Common myeloid progenitor, CD34-positive (primary cell): ENCODE results near the gene PAPLN.

Experiments
- CTCF ChIA-PET: fragments of 350-600 bp; sonication (Branson Sonifier 250); formaldehyde crosslinking; loops from one replicate; lab custom pipeline; 2021; ENCODE audit warnings: antibody characterized with exemption; lab: Charles Lee
- POLR2A ChIA-PET: fragments of 350-600 bp; sonication (Branson Sonifier 250); formaldehyde crosslinking; loops from one replicate; lab custom pipeline; 2021; ENCODE audit warnings: antibody characterized with exemption; lab: Charles Lee
- DNase-seq, 3 donors: peaks; one replicate each; pipeline versions ENCODE4 v3.0.0 to v3.0.0-alpha.2; 2013
- H3K27ac ChIP-seq, 2 experiments: 1 replicate in 1 of 2; 2 replicates in 1 of 2; pipeline ENCODE4 v1.7.0; 2013; ENCODE audit warnings: inconsistent platforms in 2 of 2, low read length in 2 of 2, mild to moderate bottlenecking in 2 of 2, low read depth in 1 of 2, moderate library complexity in 1 of 2; ENCODE audit not compliant: severe bottlenecking in 2 of 2, insufficient read depth in 1 of 2, poor library complexity in 1 of 2
- H3K27me3 ChIP-seq, 5 experiments: replicated peaks in 2 of 5; 1 replicate in 3 of 5; 2 replicates in 2 of 5; pipeline versions ENCODE4 v1.6.1 to v1.7.0; 2013; ENCODE audit warnings: low read length in 4 of 5, mild to moderate bottlenecking in 2 of 5, moderate library complexity in 2 of 5, inconsistent platforms in 1 of 5; ENCODE audit not compliant: insufficient read depth in 5 of 5, control insufficient read depth in 4 of 5
- H3K36me3 ChIP-seq, 4 experiments: 1 replicate in 2 of 4; 2 replicates in 2 of 4; pipeline versions ENCODE4 v1.6.1 to v1.7.0; 2013; ENCODE audit warnings: low read length in 3 of 4, control low read depth in 1 of 4, mild to moderate bottlenecking in 1 of 4; ENCODE audit not compliant: control insufficient read depth in 4 of 4, insufficient read depth in 4 of 4
- H3K4me1 ChIP-seq, 4 experiments: 1 replicate in 3 of 4; 2 replicates in 1 of 4; pipeline versions ENCODE4 v1.6.1 to v1.7.1; 2013; ENCODE audit warnings: low read length in 3 of 4, mild to moderate bottlenecking in 3 of 4, control low read depth in 1 of 4, inconsistent platforms in 1 of 4, moderate library complexity in 1 of 4; ENCODE audit not compliant: control insufficient read depth in 4 of 4, insufficient read depth in 4 of 4; ENCODE audit errors: control extremely low read depth in 1 of 4
- H3K4me3 ChIP-seq, 7 experiments: 1 replicate in 4 of 7; 2 replicates in 3 of 7; pipeline versions ENCODE4 v1.5.1 to v1.7.0; 2013; ENCODE audit warnings: mild to moderate bottlenecking in 7 of 7, low read length in 6 of 7, moderate library complexity in 6 of 7, inconsistent platforms in 2 of 7, low read depth in 2 of 7, control low read depth in 1 of 7; ENCODE audit not compliant: insufficient read depth in 4 of 7, control insufficient read depth in 1 of 7; ENCODE audit errors: extremely low read depth in 1 of 7
- H3K9me3 ChIP-seq, 5 experiments: 1 replicate in 4 of 5; 2 replicates in 1 of 5; pipeline versions ENCODE4 v1.6.1 to v1.7.1; 2013; ENCODE audit warnings: low read length in 4 of 5, mild to moderate bottlenecking in 2 of 5, inconsistent platforms in 1 of 5, low read depth in 1 of 5, moderate library complexity in 1 of 5; ENCODE audit not compliant: control insufficient read depth in 4 of 5, insufficient read depth in 2 of 5; ENCODE audit errors: control extremely low read depth in 1 of 5
- WGBS: methylation state at CpG from one replicate; pipeline ENCODE4 v1.1.5; 2013; ENCODE audit not compliant: insufficient coverage; 5-methylcytosine and 5-hydroxymethylcytosine counted together

Gene PAPLN

GRCh38 chr14:73235531-73236155 lies 1.7 kb upstream of the PAPLN start:
- H3K9me3 ChIP-seq, result no peaks in the 10 kb centered on the region
- ChIA-PET CTCF (no interaction called here), POLR2A (no interaction called here)
- H3K36me3 ChIP-seq, result no peaks in the 10 kb centered on the region
- DNase-seq, result no peak
- H3K27ac ChIP-seq, result no peak overlapping the region
- peaks cover 0 to 32% (median 30%) of the 10 kb centered on the region in 4 experiments for H3K4me1 ChIP-seq
- WGBS, result 82% methylated on average over 2 of the region's 6 CpGs
- H3K4me3 ChIP-seq, result no peak overlapping the region
- peaks cover 0 to 88% (median 36%) of the 10 kb centered on the region in 5 experiments for H3K27me3 ChIP-seq

GRCh38 chr14:73236157-73236556 lies 1.1 kb upstream of the PAPLN start:
- Histone ChIP-seq H3K27me3 (peaks cover 0 to 93% (median 37%) of the 10 kb centered on the region in 5 experiments), H3K4me1 (peaks cover 0 to 37% (median 35%) of the 10 kb centered on the region in 4 experiments), H3K27ac (no peak overlapping the region), H3K36me3 (no peaks in the 10 kb centered on the region), H3K4me3 (no peak overlapping the region), H3K9me3 (no peaks in the 10 kb centered on the region)
- DNase-seq, result no peak
- WGBS, result 33% methylated on average over 8 of the region's 11 CpGs
- ChIA-PET POLR2A (no interaction called here), CTCF (no interaction called here)

DNA sequence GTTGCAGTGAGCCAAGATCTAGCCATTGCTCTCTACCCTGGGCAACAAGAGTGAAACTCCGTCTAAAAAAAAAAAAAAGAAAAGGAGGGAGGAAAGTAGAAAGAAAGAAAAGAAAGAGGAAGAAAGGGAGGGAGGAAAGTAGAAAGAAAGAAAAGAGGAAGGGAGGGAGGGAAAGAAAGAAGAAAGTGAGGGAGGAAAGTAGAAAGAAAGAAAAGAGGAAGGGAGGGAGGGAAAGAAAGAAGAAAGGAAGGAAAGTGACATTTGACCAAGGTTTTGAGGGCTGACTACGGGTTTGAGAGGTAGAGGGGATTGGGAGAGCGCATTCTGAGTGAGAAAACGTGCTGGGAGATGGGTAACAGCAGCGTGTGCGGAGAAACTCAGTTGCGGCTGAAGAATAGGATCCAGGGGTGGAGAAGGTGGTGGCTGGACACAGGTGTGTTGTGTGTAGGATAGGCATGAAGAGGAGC lies 521 bp upstream of the PAPLN start:
- peak in 1 of 3 donors; percentile 26 for DNase-seq
- Histone ChIP-seq H3K9me3 (no peaks in the 10 kb centered on the region), H3K36me3 (no peaks in the 10 kb centered on the region), H3K4me3 (peak overlapping the region in 4 of 7 experiments; percentile 25 to 66 (median 55)), H3K27me3 (peaks cover 0 to 96% (median 41%) of the 10 kb centered on the region in 5 experiments), H3K27ac (no peak overlapping the region), H3K4me1 (peaks cover 0 to 44% (median 41%) of the 10 kb centered on the region in 4 experiments)
- ChIA-PET CTCF (no interaction called here), POLR2A (no interaction called here)
- 21% methylated on average over 7 of the region's 7 CpGs for WGBS

GRCh38 chr14:73237786-73238423 lies 599 bp downstream of the PAPLN start:
- ChIA-PET CTCF (no interaction called here), POLR2A (no interaction called here)
- no peaks in the 10 kb centered on the region for H3K36me3 ChIP-seq
- peak in 1 of 3 donors; percentile 17 for DNase-seq
- peaks cover 0 to 54% (median 49%) of the 10 kb centered on the region in 4 experiments for H3K4me1 ChIP-seq
- peaks cover 0 to 92% (median 41%) of the 10 kb centered on the region in 5 experiments for H3K27me3 ChIP-seq
- H3K27ac ChIP-seq, result no peak overlapping the region
- WGBS, result under 1% methylated on average over 60 of the region's 73 CpGs
- H3K9me3 ChIP-seq, result no peaks in the 10 kb centered on the region
- H3K4me3 ChIP-seq, result peak overlapping the region; percentile 5 to 66 (median 55)

- CTCF ChIA-PET, result no interaction called here
- WGBS, result 32% methylated on average over 7 of the region's 10 CpGs
- no peak overlapping the region for H3K27ac ChIP-seq
- peaks cover 0 to 58% (median 52%) of the 10 kb centered on the region in 4 experiments for H3K4me1 ChIP-seq
- no peaks in the 10 kb centered on the region for H3K36me3 ChIP-seq
- POLR2A ChIA-PET, result no interaction called here
- peak in 2 of 3 donors; percentile 43 to 62 for DNase-seq
- H3K4me3 ChIP-seq, result peak overlapping the region in 5 of 7 experiments; percentile 5 to 66 (median 53)
- H3K27me3 ChIP-seq, result peaks cover 0 to 86% (median 41%) of the 10 kb centered on the region in 5 experiments
- no peaks in the 10 kb centered on the region for H3K9me3 ChIP-seq
Measured at GRCh38 chr14:73238424-73238852, 1.1 kb downstream of the PAPLN start.

DNA sequence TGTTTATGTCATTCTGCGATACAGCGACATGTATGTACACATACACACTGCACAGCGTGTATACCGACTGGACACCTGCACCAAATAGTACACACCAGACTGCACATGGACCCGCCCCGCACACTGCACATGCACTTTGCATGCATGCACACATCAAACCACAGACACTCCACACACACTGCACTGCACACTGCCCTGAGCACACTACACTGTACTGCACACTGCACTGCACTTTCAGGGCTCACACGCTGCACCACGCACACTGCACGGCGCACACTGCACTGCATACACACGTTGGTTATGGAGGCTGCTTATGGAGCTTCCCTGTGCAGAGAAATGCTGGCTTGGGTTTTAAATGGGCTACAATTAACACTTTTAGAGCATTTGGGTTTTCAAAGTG lies 1.6 kb downstream of the PAPLN start:
- peak in 1 of 3 donors; percentile 9 for DNase-seq
- Histone ChIP-seq H3K4me1 (peaks cover 0 to 63% (median 56%) of the 10 kb centered on the region in 4 experiments), H3K9me3 (no peaks in the 10 kb centered on the region), H3K27me3 (peaks cover 0 to 81% (median 44%) of the 10 kb centered on the region in 5 experiments), H3K36me3 (no peaks in the 10 kb centered on the region), H3K4me3 (no peak overlapping the region), H3K27ac (no peak overlapping the region)
- 88% methylated on average over 7 of the region's 11 CpGs for WGBS
- ChIA-PET CTCF (interaction anchor here (1.1 kb wide), 1 partner anchor 8 kb away, joined by 3 read pairs; no protein-coding TSS in a partner anchor), POLR2A (no interaction called here)
